Lower lobe of right lung (tissue), 2 donors: ENCODE results near the gene AARSD1. TPM values are rescaled to one million over a fixed set of nuclear protein-coding genes. Genes with fewer than 3 reads are reported as not detected.
"Not testable (repeated sequence)": the region's sequence is repeated elsewhere in the genome, so short reads cannot be mapped to it uniquely, and the experiment has no call there.

Source experiments
- ATAC-seq, 2 donors: fragments of 200-7000 bp; cut with Tn5 transposase; one replicate each; pipeline ENCODE4 v1.9.1; 2020 to 2022; ENCODE audit warnings: mild to moderate bottlenecking in 2 of 2, moderate library complexity in 2 of 2
- DNase-seq: peaks from one replicate; pipeline ENCODE4 v3.0.0-alpha.2; 2020
- H3K27ac ChIP-seq: fragments of 200-600 bp; one replicate; pipeline ENCODE4 v1.8.0; 2022
- H3K27me3 ChIP-seq: fragments of 200-600 bp; one replicate; pipeline ENCODE4 v1.8.0; 2022; ENCODE audit warnings: low read depth
- H3K36me3 ChIP-seq: fragments of 200-600 bp; one replicate; pipeline ENCODE4 v1.8.0; 2022; ENCODE audit warnings: mild to moderate bottlenecking
- H3K4me1 ChIP-seq: fragments of 200-600 bp; one replicate; pipeline ENCODE4 v1.8.0; 2022
- H3K4me3 ChIP-seq: fragments of 200-600 bp; one replicate; pipeline ENCODE4 v1.8.0; 2022; ENCODE audit warnings: mild to moderate bottlenecking
- H3K9me3 ChIP-seq: fragments of 200-600 bp; one replicate; pipeline ENCODE4 v1.8.0; 2022
- CTCF ChIP-seq: fragments of 200-600 bp; IDR thresholded peaks from one replicate; pipeline ENCODE4 v1.8.0; 2022; ENCODE audit warnings: antibody characterized with exemption, mild to moderate bottlenecking
- intact Hi-C: fragments of 100-400 bp; cut with DNase I; formaldehyde crosslinking; loops from one replicate; pipeline ENCODE4 v1.11.0; 2022
- total RNA-seq: library from RNA; stranded (reverse); fragmentation: NEBNext Ultra II Directional; extraction: Animal tissue kit (Norgen Biotek cat#: 25700); gene quantifications from one replicate; pipeline ENCODE4 v1.2.1, GENCODE V29; 2021
- donor health status: DM: no; HTN: yes; CAD: no; lungs with severe emphysema.

The AARSD1 gene
- total RNA-seq, 1 donor from 2014 or later, result 25.2 TPM

GRCh38 chr17:42975265-42975664 lies 11.0 kb upstream of the AARSD1 start:
- no peaks in the 10 kb centered on the region for H3K36me3 ChIP-seq
- no peaks in the 10 kb centered on the region for H3K27me3 ChIP-seq
- DNase-seq (no peak), ATAC-seq (no peak)
- no peaks in the 10 kb centered on the region for H3K9me3 ChIP-seq
- intact Hi-C loops, result no loop called here
- H3K4me1 ChIP-seq, result peaks cover 7% of the 10 kb centered on the region
- no peak overlapping the region for H3K27ac ChIP-seq
- no peak overlapping the region for H3K4me3 ChIP-seq
- TF ChIP-seq CTCF, result no peak

- intact Hi-C loops, H3K9me3 ChIP-seq, H3K4me1 ChIP-seq, ATAC-seq, DNase-seq, H3K36me3 ChIP-seq, H3K27ac ChIP-seq, H3K27me3 ChIP-seq, H3K4me3 ChIP-seq: not testable (repeated sequence)
Observed at GRCh38 chr17:42973323-42973722, 9.1 kb upstream of the AARSD1 start.

GRCh38 chr17:42971589-42971988 lies 7.3 kb upstream of the AARSD1 start:
- no peaks in the 10 kb centered on the region for H3K36me3 ChIP-seq
- ATAC-seq, result no peak
- no peak overlapping the region for H3K4me3 ChIP-seq
- no peak overlapping the region for H3K27ac ChIP-seq
- no peaks in the 10 kb centered on the region for H3K4me1 ChIP-seq
- intact Hi-C loops, result no loop called here
- H3K27me3 ChIP-seq, result no peaks in the 10 kb centered on the region
- no peak for TF ChIP-seq CTCF
- no peak for DNase-seq
- H3K9me3 ChIP-seq, result no peaks in the 10 kb centered on the region

- no peak for TF ChIP-seq CTCF
- Histone ChIP-seq H3K27ac (no peak overlapping the region), H3K36me3 (no peaks in the 10 kb centered on the region), H3K4me1 (no peaks in the 10 kb centered on the region), H3K4me3 (no peak overlapping the region), H3K9me3 (no peaks in the 10 kb centered on the region), H3K27me3 (no peaks in the 10 kb centered on the region)
- ATAC-seq (no peak), DNase-seq (no peak)
- intact Hi-C loops, result no loop called here
Observed at GRCh38 chr17:42969001-42969581, 4.8 kb upstream of the AARSD1 start.

GRCh38 chr17:42967925-42968324 lies 3.7 kb upstream of the AARSD1 start:
- Histone ChIP-seq H3K4me1 (peaks cover 8% of the 10 kb centered on the region), H3K27me3 (no peaks in the 10 kb centered on the region), H3K27ac (no peak overlapping the region), H3K4me3 (no peak overlapping the region), H3K9me3 (no peaks in the 10 kb centered on the region), H3K36me3 (no peaks in the 10 kb centered on the region)
- ATAC-seq (no peak), DNase-seq (no peak)
- TF ChIP-seq CTCF, result no peak
- intact Hi-C loops, result no loop called here

GRCh38 chr17:42953669-42954068 lies 10.6 kb downstream of the AARSD1 start:
- no peak overlapping the region for H3K27ac ChIP-seq
- peaks cover 95% of the 10 kb centered on the region for H3K36me3 ChIP-seq
- no peak for TF ChIP-seq CTCF
- ATAC-seq (peak in 1 of 2 donors; percentile 42), DNase-seq (no peak)
- no peaks in the 10 kb centered on the region for H3K27me3 ChIP-seq
- intact Hi-C loops, result no loop called here
- H3K4me3 ChIP-seq, result no peak overlapping the region
- H3K9me3 ChIP-seq, result no peaks in the 10 kb centered on the region
- no peaks in the 10 kb centered on the region for H3K4me1 ChIP-seq
